GM12892 (cell line): ENCODE measurements around the gene PPP1R3G.

Experiments used
- POLR2A ChIP-seq: IDR thresholded peaks from 2 replicates; pipeline ENCODE4 v1.6.1; 2011; ENCODE audit warnings: low read depth, low read length, control low read depth
- TAF1 ChIP-seq: IDR thresholded peaks from 2 replicates; pipeline ENCODE4 v1.6.1; 2011; ENCODE audit warnings: low read depth, mild to moderate bottlenecking, control low read depth, low read length, borderline replicate concordance

- no peak for TF ChIP-seq POLR2A
- TF ChIP-seq TAF1 = no peak
Measured at GRCh38 chr6:5115168-5115567, 30.0 kb downstream of the PPP1R3G start.
